ENCODE results near the gene SHBG.

Gene SHBG

DNA sequence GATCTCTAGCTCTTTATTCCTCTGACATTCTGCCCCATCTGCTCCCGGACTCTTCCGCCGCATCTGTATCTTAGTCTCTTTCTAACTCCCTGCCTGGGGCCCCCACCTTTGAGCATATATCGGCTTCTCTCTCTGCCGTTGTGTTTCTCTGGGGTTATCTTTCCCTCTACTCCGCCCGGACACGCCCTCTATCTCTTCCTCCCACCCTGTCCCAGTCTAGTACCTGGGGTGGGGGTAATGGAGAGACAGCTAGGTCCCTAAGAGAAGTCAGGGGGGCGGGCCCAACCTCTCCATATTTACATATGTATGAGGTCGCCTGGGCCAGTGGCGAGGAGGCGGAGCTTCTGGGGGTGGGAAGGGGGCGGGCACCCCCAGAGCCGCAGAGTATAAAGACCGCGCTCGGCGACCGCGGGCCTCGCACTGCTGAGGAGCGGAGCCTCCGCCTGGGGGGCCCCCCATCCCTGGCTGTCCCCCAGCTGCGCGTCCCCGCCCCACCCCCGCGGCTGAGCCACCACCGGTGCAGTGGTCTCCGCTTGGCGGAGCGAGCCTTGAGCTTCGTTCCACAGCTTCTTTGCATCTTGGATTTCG is 20.7 kb downstream of the SHBG start, which contains the start of gene ATP1B2:
TSS of gene ATP1B2 (plus strand) at position 418 of the 588 bp plus-strand sequence. CDS start 593 bp downstream, outside the sequence.
- peak; percentile 51 for DNase-seq

DNA sequence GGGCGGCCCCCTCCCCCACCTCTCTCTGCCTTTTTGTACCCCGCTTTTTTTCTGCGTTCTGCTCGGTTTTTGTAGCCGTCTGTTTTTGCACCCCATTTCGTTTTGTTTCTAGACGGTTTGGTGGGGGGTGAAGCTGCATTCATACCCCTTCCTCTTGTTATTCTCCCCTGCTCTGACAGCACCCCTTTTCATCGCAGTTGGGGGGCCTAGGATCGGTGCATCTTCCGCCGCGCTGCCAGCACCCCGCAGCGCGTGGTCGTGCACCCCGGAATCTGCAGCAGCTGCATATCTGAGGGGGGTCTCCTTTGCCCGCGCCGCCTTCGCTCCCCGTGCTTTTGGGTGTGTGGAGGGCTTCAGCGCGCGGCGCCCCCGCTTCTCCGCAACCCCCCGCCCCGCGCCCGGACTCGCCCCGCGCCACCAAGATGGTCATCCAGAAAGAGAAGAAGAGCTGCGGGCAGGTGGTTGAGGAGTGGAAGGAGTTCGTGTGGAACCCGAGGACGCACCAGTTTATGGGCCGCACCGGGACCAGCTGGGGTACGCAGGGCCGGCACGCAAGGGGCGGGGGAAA is 21.2 kb downstream of the SHBG start:
- no peak for DNase-seq

DNA sequence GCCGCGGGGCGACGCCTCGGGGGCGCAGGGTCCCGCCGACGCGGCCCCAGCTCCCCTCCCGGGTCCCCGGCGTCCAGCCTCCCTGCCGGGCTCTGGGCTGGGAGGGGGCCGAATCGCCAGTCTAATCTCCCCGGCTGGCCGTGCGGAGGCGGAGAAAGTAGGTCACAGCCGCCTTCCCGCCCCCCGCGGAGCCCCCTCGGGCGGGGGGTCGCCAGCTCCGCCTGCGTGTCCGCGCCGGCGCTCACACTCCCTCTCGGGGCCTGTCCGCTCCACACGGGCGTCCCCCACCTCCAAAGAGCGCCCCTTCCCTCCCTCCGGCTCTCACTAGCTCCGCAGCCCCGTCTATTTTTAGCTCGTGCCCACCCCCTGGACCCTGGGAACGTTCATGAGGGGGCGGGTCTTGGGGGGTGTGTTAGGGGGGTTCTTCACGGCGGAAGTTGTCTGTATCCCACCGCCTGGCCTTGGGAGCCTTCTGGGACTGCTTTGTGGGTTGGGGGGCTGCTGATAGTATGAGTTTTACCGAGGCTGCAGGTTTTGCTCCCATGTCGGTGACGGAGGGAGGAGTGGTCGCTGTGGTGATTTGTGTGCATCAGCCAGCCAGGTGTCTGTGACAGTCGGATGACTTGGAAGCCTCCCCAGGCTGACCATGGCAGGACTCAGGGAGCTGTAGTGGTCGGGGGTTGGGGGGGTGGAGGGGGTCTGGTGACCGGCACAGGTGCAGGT is 21.9 kb downstream of the SHBG start:
- DNase-seq, result no peak

DNA sequence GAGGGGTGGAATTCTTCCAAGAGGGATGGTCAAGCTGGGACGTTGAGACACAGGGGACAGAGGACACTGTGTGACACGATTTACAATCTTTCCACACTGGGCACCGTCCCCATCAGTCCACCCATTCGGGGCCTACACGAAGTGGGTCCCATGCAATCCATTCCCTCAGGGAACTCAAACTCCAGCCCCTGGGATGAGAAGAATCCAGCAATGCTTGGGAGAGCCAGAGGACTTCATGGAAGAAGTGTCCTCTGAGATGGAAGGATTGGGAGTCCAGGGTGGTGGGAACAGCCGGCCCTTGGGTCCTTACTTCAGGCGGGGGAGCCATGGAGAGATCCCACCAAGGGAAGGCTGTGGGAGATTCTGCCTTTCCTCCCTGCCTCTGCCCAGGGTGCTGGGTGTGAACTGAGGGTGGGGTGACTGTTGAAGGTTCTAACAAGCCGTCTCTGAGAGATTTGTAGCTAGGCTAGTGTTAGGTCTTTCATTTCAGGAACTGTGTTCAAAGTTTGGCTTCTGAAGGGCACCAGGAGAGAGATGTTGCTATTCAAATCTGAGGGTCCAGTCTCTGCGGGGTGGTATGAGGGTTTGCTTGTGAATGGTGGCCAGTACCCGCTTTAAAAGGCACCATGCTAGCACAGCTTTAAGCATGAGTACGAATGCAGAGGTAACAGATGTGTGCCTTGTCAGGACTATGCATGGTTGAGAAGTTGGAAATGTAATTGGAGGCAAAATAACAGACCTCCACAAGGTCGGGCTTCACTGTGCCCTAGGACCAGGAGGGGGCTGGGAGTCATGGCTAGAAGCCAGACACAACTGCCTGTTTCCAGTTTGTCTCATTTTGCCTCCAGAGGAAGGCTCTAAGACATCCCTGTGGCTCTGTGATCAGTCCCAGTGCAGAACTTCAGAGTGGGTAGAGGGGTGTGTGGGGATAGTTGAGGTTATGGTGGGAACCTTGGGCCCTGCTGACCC is 22.7 kb downstream of the SHBG start:
- DNase-seq, result no peak

DNA sequence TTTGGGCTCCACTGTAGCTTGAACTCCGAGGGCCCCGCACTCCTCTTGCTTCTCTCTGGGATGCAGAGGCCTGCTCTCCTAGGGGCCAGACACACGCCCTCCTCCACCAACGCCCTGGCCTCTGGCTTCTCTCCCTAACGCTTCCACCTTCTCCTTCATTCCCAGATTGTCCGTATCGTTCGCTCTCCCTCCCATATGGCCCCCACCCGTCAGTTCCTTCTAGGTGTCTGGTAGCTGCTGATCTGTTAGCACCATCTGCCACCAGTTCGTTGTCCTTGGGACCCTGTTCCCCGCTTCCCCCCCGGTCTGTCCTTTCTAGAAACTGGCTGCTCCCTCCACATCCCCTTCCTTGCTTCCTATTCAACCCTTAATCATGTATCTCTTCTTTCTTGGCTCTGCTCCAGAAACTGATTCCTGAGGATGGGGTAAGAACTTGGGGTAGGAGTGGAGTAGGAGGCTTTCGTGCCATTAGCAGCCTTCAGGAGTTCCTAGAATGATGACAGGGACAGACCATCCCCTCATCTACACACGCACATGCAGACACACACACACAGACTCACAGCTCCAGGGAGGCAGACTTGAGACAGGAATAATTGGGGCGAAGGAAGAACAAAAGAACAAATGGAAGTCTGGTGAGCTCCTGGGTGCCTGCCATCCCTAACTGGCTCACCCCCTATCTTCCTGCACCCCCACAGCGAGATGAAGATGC is 25.1 kb downstream of the SHBG start:
- DNase-seq, result no peak

DNA sequence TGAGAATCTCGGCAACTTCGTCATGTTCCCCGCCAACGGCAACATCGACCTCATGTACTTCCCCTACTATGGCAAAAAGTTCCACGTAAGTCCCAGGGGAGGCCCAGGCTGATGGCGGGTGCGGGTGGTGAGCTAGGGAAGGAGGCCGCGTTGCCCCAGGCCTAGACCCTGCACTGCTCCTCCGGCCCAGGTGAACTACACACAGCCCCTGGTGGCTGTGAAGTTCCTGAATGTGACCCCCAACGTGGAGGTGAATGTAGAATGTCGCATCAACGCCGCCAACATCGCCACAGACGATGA is 25.6 kb downstream of the SHBG start:
- no peak for DNase-seq

DNA sequence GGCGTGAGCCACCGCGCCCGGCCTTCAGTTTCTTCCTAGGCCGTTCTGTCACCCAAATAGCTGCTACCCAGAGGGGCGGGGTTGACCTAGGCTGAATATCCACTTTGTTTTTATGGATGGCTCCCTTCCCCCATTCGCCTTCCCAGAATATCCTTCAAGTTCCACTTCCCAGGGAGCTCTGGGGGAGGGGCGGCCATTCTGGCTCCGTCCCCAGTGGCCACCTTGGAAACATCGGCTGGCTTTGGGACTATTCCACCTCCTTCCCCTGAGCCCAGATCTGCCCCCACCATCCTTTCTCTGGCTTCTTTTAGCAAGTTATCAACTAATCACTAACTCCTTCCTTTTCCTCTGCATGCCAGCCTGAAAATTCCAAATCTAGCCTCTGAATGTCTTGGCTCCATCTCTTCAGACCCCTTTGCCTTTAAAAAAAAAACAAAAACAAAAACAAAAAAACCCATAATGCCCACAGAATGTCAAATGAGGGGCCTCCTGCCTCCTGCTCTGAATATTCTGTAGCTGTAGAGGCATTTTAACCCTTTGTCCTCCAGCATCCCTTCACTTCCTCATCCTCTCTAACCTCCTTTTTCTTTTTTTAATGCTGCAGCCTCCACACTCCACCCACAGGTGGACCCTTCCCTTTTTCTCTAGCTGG is 27.1 kb downstream of the SHBG start:
- DNase-seq, result no peak

DNA sequence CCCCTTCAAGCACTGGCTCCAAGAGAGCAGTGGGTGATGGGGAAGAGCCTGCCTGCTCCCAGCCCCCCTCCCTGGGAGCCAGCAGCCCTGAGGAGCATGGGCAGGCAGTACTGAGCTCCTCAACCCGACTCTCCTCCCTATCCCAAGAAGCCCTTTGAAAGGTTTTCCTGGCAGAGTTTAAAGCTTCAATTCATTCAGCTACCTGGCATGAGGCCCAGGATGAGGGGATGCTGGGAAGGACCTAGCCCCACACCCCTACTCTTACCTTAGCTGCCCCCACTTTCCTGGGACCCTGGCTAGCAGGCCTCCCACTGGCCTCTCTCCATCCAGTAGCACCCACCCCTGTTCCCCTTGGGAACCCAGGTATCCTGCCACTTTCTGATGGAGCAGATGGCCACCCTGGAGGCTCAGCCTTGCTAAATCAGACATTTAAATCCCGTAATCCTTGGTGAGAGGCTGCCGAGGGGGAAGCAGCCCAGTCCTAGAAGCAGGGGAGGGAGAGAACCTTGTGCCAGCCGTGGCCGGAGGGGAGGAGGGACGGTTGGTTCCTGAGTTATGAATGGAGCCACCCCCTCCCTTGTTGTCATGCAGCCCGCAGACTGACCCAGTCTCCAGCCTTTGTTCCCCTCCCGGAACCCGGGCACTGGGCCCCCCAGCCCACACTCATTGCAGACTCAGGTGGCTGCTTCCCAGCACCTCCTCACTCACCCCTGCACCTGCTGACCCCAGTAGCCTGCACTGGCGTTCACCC is 37.9 kb downstream of the SHBG start:
- DNase-seq, result no peak

DNA sequence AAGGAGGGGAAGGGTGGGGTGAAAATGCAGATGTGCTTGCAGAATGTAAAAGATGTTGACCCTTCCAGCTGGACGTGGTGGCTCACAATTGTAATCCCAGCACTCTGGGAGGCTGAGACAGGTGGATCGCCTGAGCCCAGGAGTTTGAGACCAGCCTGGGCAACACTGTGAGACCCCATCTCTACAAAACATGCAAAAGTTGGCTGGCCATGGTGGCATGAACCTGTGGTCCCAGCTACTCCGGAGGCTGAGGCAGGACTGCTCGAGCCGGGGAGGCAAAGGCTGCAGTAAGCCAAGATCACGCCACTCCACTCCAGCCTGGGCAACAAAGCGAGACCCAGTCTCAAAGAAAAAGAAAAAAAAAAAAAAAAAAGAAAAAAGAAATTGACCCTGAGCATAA is 38.5 kb downstream of the SHBG start:
- DNase-seq, result no peak

DNA sequence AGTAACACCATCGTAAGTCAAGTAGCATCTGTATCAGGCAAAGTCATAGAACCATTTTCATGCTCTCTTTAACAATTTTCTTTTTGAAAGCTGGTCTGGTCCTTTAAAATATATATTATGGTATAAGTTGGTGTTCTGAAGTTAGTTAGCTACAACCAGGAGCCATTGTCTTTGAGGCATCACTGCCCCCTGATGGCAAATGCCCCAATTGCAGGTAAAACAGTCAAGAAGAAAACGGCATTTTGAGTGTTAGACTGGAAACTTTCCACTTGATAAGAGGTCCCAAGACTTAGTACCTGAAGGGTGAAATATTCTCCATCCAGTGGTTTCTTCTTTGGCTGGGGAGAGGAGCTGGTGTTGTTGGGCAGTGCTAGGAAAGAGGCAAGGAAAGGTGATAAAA is 43.3 kb downstream of the SHBG start:
- DNase-seq, result peak; percentile 51

DNA sequence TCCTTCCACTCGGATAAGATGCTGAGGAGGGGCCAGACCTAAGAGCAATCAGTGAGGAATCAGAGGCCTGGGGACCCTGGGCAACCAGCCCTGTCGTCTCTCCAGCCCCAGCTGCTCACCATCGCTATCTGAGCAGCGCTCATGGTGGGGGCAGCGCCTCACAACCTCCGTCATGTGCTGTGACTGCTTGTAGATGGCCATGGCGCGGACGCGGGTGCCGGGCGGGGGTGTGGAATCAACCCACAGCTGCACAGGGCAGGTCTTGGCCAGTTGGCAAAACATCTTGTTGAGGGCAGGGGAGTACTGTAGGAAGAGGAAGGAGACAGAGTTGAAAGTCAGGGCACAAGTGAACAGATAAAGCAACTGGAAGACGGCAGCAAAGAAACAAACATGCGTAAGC is 45.0 kb downstream of the SHBG start:
- DNase-seq, result no peak

DNA sequence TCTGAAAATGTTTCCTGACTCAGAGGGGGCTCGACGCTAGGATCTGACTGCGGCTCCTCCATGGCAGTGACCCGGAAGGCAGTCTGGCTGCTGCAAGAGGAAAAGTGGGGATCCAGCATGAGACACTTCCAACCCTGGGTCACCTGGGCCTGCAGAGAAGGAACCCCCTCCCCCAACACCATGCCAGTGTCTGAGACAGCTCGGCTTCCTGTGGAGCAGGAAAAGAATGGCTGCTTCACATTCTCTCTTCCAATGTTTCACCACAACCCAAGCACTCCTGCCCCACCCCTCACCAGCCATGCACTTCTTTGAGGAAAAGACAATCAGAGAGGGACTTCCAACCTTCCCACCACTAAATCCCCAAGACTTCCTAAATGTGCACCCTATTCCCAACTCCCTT is 46.6 kb downstream of the SHBG start:
- DNase-seq, result no peak

DNA sequence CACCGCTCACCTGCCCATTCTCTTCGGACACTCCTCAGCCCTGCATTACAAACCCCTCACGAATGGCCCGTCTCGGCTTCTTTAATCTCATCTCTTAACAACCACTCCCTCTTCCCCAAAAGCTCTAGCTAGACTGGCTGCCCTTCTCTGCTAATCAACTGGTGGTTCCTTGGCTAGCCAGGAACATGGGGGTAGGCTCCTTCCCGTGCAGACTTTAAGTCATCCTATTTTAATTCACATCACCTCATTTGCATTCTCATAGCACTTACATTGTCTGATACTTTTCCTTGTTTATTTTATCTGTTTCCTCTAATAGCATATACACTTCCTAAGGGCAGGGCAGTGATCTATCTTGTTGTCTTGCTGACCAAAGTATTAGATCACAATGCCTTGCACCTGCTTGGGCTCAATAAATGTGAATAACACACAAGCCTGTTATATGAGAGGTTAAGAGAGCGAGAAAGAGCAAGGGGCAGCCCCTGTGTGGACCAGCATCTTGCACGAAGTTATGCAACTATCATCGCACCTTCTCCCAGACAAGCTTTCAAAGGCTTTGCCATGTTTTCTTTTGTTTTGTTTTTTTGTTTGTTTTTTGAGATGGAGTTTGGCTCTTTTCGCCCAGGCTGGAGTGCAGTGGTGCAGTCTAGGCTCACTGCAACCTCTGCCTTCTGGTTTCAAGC is 47.6 kb downstream of the SHBG start:
- no peak for DNase-seq

Data from activated CD4-positive, alpha-beta T cell treated with anti-CD3 and anti-CD28 coated beads, Interleukin-2, Interleukin-6, amounts not matched to agents 100 ng/mL and 50 ng/mL, durations not matched to agents 16 hours and 8 hours (primary cell).